Measurements from ENCODE around the gene ZNF784. TPM values are rescaled to one million over a fixed set of nuclear protein-coding genes. Genes with fewer than 3 reads are reported as not detected.

ZNF784 gene
- total and polyA plus RNA-seq, 2 of the 13 experiments (the other 11 are each of a cell fraction or from before 2014, with no cell fraction given) = 4.1 to 4.2 TPM

- peaks cover 2% of the 10 kb centered on the region for H3K79me2 ChIP-seq (ENCODE audit: insufficient read depth, low read length)
- peak overlapping the region; percentile 88 for H3K4me2 ChIP-seq (ENCODE audit: low read depth, low read length)
- H3K27ac ChIP-seq (ENCODE audit: extremely low read length, insufficient read depth, low read length) = peak overlapping the region; percentile 98
- H4K20me1 ChIP-seq (ENCODE audit: insufficient read depth, low read length) = 0 out of 2 replicates have a peak, but pooled peaks cover 6% of the 10 kb centered on the region
- no TSS peak for BruUV-seq (replicated peaks)
- no peak for DNase-seq (ENCODE audit: low spot score)
- ChIA-PET CTCF (ENCODE audit: low intra/inter-chr PET ratio, low total read pairs) (no interaction called here), POLR2A (interaction anchor here (1.1 to 4.9 kb wide), 5 partner anchors 16 to 345 kb away, joined by 3 to 66 read pairs (median 19); partner anchors contain the start of genes ZNF579 and ZNF784)
- ATAC-seq = no peak
- H3K4me3 ChIP-seq (replicated peaks in 1 of 3; ENCODE audit: insufficient read depth in 1 of 3, low read depth in 2 of 3, low read length in 3 of 3) = peak overlapping the region; percentile 73 to 94 (median 90)
- 62% methylated on average over 4 of the region's 4 CpGs for WGBS (ENCODE audit: low lambda C conversion rate)
- in situ Hi-C loops (cut with HindIII; ENCODE audit: extremely low pct_ligation_motif_present, low pct_unique_long_range_greater_than_20kb) (no loop called here), intact Hi-C loops (cut with micrococcal nuclease; ENCODE audit: unreplicated experiment) (loop anchor here (2.0 to 10.0 kb wide), 2 partner anchors 14 to 46 kb away; no protein-coding TSS in a partner anchor)
- H2AFZ ChIP-seq (ENCODE audit: low read length) = no peak overlapping the region
- H3K27me3 ChIP-seq (ENCODE audit: control insufficient read depth in 1 of 2, insufficient read depth in 2 of 2, low read length in 2 of 2) = no peaks in the 10 kb centered on the region; a peak in 1 of 5 replicates
- H3K9ac ChIP-seq (ENCODE audit: insufficient read depth, low read depth, low read length) = peak overlapping the region; percentile 75
- no peaks in the 10 kb centered on the region for H3K9me3 ChIP-seq (ENCODE audit: low read length)
- FAIRE-seq = no peak
- peaks cover 4 to 15% of the 10 kb centered on the region in 2 experiments; a peak in 4 of 5 replicates for H3K36me3 ChIP-seq (replicated peaks in 1 of 2; ENCODE audit: control insufficient read depth in 1 of 2, insufficient read depth in 2 of 2, low read length in 2 of 2)
- H3K4me1 ChIP-seq (ENCODE audit: insufficient read depth, low read length) = peaks cover 42% of the 10 kb centered on the region
- TF ChIP-seq BCLAF1 (IDR thresholded peaks at IDR 0.05) (no peak), ZNF513 (CRISPR knock-in tag; conservative IDR thresholded peaks at IDR 0.05) (no peak), ZNF3 (CRISPR knock-in tag; IDR thresholded peaks at IDR 0.05) (no peak), GATAD2A (CRISPR knock-in tag; IDR thresholded peaks at IDR 0.05) (no peak), ZNF205 (CRISPR knock-in tag; IDR thresholded peaks at IDR 0.05) (no peak), ZNF30 (CRISPR knock-in tag; IDR thresholded peaks at IDR 0.05) (no peak), GMEB2 (CRISPR knock-in tag; IDR thresholded peaks at IDR 0.05; ENCODE audit: low read depth) (no peak), ZNF501 (CRISPR knock-in tag; IDR thresholded peaks at IDR 0.05) (peak; percentile 40; the same call in 1 of the 2 replicates), MATR3 (CRISPR knock-in tag; IDR thresholded peaks at IDR 0.05) (no peak), ATF3 (CRISPR knock-in tag; IDR thresholded peaks at IDR 0.05) (no peak), ZNF629 (CRISPR knock-in tag; conservative IDR thresholded peaks at IDR 0.05) (peak; percentile 89), HNRNPH1 (optimal IDR thresholded peaks at IDR 0.05; ENCODE audit: low read depth, low read length) (no peak), ZNF83 (CRISPR knock-in tag; IDR thresholded peaks at IDR 0.05; ENCODE audit: borderline replicate concordance) (no peak), XRCC5 (optimal IDR thresholded peaks at IDR 0.05; ENCODE audit: low read length) (no peak), TSC22D2 (CRISPR knock-in tag; IDR thresholded peaks at IDR 0.05; ENCODE audit: borderline replicate concordance) (no peak), ZNF276 (CRISPR knock-in tag; IDR thresholded peaks at IDR 0.05; ENCODE audit: low read depth) (no peak), TBL1XR1 (IDR thresholded peaks at IDR 0.05; ENCODE audit: borderline replicate concordance, low read length, partially characterized antibody) (no peak), MXD4 (CRISPR knock-in tag; IDR thresholded peaks at IDR 0.05) (no peak)
These were observed 23.3 kb downstream of the ZNF784 start for GRCh38 chr19:55601084-55601483.

Measured in HepG2 (cell line).